Right atrium auricular region (tissue), 2 donors: ENCODE data around the gene FAM161A. TPM values are rescaled to one million over a fixed set of nuclear protein-coding genes. Genes with fewer than 3 reads are reported as not detected.
"Not testable (repeated sequence)": the region's sequence is repeated elsewhere in the genome, so short reads cannot be mapped to it uniquely, and the experiment has no call there.

ENCODE experiments used
- DNase-seq: peaks from one replicate; pipeline ENCODE4 v3.0.0-alpha.2; 2019; ENCODE audit warnings: low spot score
- H3K27ac ChIP-seq, 2 donors: fragments of 200-600 bp; sonication (generic); 1 replicate in 1 of 2; 2 replicates in 1 of 2; pipeline ENCODE4 v1.5.1; 2016 to 2019
- H3K27me3 ChIP-seq, 2 donors: fragments of 200-600 bp; sonication (generic); one replicate each; pipeline versions ENCODE4 v1.5.1 to v1.6.0; 2017 to 2019
- H3K36me3 ChIP-seq: fragments of 200-600 bp; sonication (generic); one replicate; pipeline ENCODE4 v1.5.1; 2016
- H3K4me1 ChIP-seq, 2 donors: fragments of 200-600 bp; sonication (generic); one replicate each; pipeline versions ENCODE4 v1.5.1 to v1.6.0; 2017 to 2019
- H3K4me3 ChIP-seq, 2 donors: fragments of 200-600 bp; sonication (generic); 1 replicate in 1 of 2; 2 replicates in 1 of 2; pipeline ENCODE4 v1.5.1; 2017 to 2019; ENCODE audit warnings: mild to moderate bottlenecking in 1 of 2, moderate library complexity in 1 of 2
- H3K9me3 ChIP-seq, 2 donors: fragments of 200-600 bp; sonication (generic); one replicate each; pipeline ENCODE4 v1.5.1; 2019
- total RNA-seq, 2 donors: library from RNA; depleted of rRNA; stranded (reverse); fragments of >200 nt; gene quantifications; one replicate each; pipeline ENCODE4 v1.1.0, GENCODE V29; 2016
- TF ChIP-seq, protein P1 (sequence below), 2 donors: fragments of 200-600 bp; sonication (generic); IDR thresholded peaks; one replicate each; pipeline ENCODE4 v1.5.1; 2019; ENCODE audit warnings: antibody characterized with exemption in 2 of 2

FAM161A gene
- total RNA-seq, 2 donors from 2014 or later, result 0.41 to 1.8 TPM

DNA sequence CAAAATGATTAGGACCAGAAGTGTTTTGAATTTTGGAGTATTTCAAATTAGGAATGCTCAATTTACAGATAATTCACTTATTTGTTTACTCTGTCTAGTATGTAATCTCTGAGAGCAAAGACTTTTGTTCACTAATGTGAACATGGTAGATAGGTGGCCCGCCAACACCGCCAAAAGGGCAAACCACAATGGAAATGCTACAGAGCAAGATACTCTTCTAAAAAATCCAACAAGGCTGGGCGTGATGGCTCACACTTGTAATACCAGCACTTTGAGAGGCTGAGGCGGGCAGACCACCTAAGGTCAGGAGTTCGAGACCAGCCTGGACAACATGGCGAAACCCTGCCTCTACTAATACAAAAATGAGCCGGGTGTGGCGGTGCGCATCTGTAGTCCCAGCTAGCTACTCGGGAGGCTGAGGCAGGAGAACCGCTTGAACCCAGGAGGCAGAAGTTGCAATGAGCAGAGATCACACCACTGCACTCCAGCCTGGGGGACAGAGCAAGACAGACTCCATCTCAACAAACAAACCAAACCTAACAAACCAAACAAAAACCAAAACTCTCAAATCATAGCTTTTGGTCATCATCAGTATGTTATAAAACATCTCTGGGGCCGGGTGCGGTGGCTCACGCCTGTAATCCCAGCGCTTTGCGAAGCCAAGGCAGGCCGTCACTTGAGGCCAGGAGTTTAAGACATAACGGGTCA lies 32.2 kb upstream of the FAM161A start:
- no peaks in the 10 kb centered on the region for H3K27me3 ChIP-seq
- no peak overlapping the region for H3K27ac ChIP-seq
- no peaks in the 10 kb centered on the region for H3K9me3 ChIP-seq
- TF ChIP-seq, protein P1, sequence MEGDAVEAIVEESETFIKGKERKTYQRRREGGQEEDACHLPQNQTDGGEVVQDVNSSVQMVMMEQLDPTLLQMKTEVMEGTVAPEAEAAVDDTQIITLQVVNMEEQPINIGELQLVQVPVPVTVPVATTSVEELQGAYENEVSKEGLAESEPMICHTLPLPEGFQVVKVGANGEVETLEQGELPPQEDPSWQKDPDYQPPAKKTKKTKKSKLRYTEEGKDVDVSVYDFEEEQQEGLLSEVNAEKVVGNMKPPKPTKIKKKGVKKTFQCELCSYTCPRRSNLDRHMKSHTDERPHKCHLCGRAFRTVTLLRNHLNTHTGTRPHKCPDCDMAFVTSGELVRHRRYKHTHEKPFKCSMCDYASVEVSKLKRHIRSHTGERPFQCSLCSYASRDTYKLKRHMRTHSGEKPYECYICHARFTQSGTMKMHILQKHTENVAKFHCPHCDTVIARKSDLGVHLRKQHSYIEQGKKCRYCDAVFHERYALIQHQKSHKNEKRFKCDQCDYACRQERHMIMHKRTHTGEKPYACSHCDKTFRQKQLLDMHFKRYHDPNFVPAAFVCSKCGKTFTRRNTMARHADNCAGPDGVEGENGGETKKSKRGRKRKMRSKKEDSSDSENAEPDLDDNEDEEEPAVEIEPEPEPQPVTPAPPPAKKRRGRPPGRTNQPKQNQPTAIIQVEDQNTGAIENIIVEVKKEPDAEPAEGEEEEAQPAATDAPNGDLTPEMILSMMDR (IDR thresholded peaks at IDR 0.05), result no peak
- H3K4me1 ChIP-seq, result peaks cover 0 to 19% of the 10 kb centered on the region in 2 donors
- H3K36me3 ChIP-seq, result peaks cover 37% of the 10 kb centered on the region
- DNase-seq, result no peak
- H3K4me3 ChIP-seq, result no peak overlapping the region

DNA sequence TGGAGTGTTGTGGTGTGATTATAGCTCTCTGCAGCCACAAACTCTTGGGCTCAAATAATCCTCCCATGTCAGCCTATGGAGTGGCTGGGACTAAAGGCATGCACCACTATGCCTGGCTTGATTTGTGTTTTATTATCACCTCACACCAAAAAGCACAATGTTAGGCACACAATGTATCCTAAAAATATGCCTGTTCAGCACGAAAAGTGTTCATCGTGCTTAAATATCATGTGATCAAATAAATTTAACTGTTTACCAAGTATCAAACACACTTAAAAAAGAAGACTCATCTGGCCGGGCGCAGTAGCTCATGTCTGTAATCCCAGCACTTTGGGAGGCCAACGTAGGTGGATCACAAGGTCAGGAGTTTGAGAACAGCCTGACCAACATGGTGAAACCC lies 29.0 kb upstream of the FAM161A start:
- no peak for DNase-seq
- peaks cover 0 to 19% of the 10 kb centered on the region in 2 donors for H3K4me1 ChIP-seq

DNA sequence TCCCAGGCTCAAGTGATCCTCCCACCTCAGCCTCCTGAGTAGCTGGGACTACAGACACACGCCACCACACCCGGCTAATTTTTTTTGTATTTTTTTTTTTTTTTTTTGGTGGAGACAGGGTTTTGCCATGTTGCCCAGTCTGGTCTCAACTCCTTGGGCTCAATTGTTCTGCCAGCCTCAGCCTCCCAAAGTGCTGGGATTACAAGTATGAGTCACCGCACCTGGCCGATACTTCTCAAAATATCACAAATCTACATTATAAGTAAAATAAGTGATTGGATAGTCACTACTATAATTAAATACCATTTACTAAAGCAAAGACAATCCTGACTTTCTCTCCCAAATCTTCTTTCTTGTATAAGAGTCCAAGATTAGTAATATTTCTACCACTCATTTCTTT lies 25.5 kb upstream of the FAM161A start:
- not testable (repeated sequence) for H3K27me3 ChIP-seq, H3K4me3 ChIP-seq, H3K4me1 ChIP-seq, DNase-seq, H3K27ac ChIP-seq, H3K9me3 ChIP-seq
- peaks cover 95% of the 10 kb centered on the region for H3K36me3 ChIP-seq

More for the DNA sequence above, 29.0 kb upstream of the FAM161A start:
- Histone ChIP-seq H3K27ac (no peak overlapping the region), H3K9me3 (no peaks in the 10 kb centered on the region), H3K36me3 (peaks cover 69% of the 10 kb centered on the region), H3K4me3 (no peak overlapping the region), H3K27me3 (no peaks in the 10 kb centered on the region)
- TF ChIP-seq, protein P1 (IDR thresholded peaks at IDR 0.05), result no peak

DNA sequence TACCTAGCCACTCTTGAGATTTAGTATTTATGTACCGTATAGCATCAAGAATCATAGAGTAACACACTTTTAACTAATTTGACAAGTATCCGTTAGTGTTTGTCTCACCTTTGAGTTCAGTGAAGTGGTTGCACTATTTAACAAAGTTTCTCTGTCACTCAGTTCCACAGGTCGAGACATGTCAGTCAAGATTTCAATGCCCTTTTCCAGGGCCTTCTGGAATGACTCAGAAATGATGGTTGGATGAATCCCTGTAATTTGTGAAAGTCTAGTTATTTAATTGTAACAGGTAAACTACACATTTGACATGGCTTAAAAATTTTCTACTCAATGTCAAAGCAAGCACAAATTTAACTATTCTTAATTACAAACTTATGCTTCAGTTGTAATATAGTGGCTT lies 24.9 kb upstream of the FAM161A start:
- TF ChIP-seq, protein P1 (IDR thresholded peaks at IDR 0.05), result no peak
- H3K27ac ChIP-seq, result no peak overlapping the region
- H3K9me3 ChIP-seq, result no peaks in the 10 kb centered on the region
- no peak for DNase-seq
- no peak overlapping the region for H3K4me3 ChIP-seq
- H3K36me3 ChIP-seq, result peaks cover 95% of the 10 kb centered on the region
- no peaks in the 10 kb centered on the region for H3K4me1 ChIP-seq
- no peaks in the 10 kb centered on the region for H3K27me3 ChIP-seq

DNA sequence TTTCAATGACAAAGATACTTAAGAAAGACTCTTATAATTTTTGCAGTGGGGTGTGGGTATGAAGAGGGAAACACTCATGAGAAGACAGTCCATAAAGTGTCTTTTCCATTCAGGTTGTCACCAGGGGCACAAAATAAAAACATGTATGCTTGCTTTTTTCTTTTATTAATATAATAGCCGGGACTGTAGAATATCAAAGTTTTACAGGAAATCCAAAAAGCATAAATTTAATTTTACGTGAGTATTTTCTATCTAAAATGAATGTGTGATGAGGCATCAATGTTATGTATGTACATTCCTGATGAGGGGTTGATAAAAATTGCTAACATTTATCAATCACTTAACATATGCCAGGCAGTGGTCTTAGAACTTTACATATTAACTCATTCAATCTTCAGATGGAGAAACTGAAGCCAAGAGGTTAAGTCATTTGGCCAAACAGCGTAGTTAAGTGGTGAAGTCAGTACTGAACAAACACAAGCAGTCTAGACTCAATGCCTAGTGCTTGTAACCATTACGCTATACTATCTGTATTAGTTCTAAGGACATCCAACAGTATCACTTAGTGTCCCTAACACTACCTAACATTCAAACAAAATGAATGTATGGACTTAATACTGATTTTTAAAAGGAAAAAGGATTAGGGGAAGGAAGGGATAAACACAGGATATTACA lies 23.8 kb upstream of the FAM161A start:
- Histone ChIP-seq H3K4me3 (no peak overlapping the region), H3K27ac (no peak overlapping the region), H3K36me3 (peaks cover 97% of the 10 kb centered on the region), H3K4me1 (no peaks in the 10 kb centered on the region), H3K27me3 (no peaks in the 10 kb centered on the region), H3K9me3 (no peaks in the 10 kb centered on the region)
- TF ChIP-seq, protein P1 (IDR thresholded peaks at IDR 0.05), result no peak
- no peak for DNase-seq

DNA sequence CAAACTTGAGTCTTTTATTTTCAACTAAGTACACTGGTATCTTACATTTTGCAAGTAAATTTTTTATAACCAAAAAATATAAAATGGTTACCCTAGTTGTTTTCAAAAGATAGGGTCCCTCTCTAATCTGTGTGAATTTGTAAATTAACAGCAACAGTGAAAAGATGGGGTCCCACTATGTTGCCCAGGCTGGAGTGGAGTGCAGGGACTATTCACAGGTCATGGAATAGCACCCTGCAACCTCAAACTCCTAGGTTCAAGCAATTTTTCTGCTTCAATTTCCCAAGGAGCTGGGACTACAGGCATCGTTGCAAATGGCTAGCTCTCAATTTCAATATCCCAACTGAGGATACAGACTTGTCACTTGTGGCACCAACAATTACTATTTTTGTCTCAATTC lies 22.5 kb upstream of the FAM161A start:
- H3K27ac ChIP-seq, result no peak overlapping the region
- H3K4me1 ChIP-seq, result no peaks in the 10 kb centered on the region
- H3K9me3 ChIP-seq, result no peaks in the 10 kb centered on the region
- no peak overlapping the region for H3K4me3 ChIP-seq
- H3K36me3 ChIP-seq, result peaks cover 98% of the 10 kb centered on the region
- TF ChIP-seq, protein P1 (IDR thresholded peaks at IDR 0.05), result no peak
- no peaks in the 10 kb centered on the region for H3K27me3 ChIP-seq
- no peak for DNase-seq

DNA sequence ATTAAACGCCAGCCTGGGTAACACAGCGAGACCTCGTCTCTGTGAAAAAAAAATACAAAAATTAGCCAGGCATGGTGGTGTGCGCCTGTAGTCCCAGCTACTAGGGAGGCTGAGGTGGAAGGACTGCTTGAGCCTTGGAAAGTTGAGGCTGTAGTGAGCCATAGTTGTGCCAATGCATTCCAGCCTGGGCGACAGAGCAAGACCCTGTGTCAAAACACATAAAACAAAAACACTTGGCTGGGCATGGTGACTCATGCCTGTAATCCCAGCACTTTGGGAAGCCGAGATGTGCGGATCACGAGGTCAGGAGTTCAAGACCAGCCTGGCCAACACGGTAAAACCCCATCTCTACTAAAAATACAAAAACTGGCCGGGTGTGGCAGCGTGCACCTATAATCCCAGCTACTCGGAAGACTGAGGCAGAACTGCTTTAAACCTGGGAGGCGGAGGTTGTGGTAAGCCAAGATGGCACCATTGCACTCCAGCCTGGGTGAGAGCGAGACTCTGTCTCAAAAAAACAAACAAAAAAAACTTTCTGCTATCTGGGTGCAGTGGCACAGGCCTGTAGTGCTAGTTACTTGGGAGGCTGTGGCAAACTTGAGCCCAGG lies 12.7 kb upstream of the FAM161A start:
- not testable (repeated sequence) for DNase-seq, H3K4me3 ChIP-seq, H3K9me3 ChIP-seq, H3K4me1 ChIP-seq, H3K27ac ChIP-seq, H3K27me3 ChIP-seq
- H3K36me3 ChIP-seq, result peaks cover 60% of the 10 kb centered on the region
